PC-9 (cell line): ENCODE measurements around the gene NBEAL1. TPM values are rescaled to one million over a fixed set of nuclear protein-coding genes. Genes with fewer than 3 reads are reported as not detected.

ENCODE experiments used
- BruUV-seq: library from RNA; stranded (reverse); fragments of 400-500 nt; replicated peaks from 2 replicates; lab custom pipeline; 2021; lab: Mats Ljungman, UMichigan
- CTCF ChIA-PET: fragments of 300-600 bp; sonication (Branson Sonifier 250); formaldehyde crosslinking; loops from one replicate; lab custom pipeline; 2022; ENCODE audit warnings: antibody characterized with exemption; lab: Charles Lee
- POLR2A ChIA-PET: fragments of 300-600 bp; sonication (Branson Sonifier 250); formaldehyde crosslinking; loops from one replicate; lab custom pipeline; 2022; ENCODE audit warnings: antibody characterized with exemption; ENCODE audit not compliant: unreplicated experiment; lab: Charles Lee
- DNase-seq, 2 experiments: peaks; one replicate each; pipeline versions ENCODE4 v3.0.0 to v3.0.0-alpha.2; 2015 to 2022; ENCODE audit warnings: mixed read lengths in 1 of 2
- H2AFZ ChIP-seq: fragments of 200-600 bp; sonication (generic); 2 replicates; pipeline ENCODE4 v1.8.1; 2017; ENCODE audit warnings: antibody characterized with exemption
- H3F3A ChIP-seq: fragments of 200-600 bp; sonication (generic); 2 replicates; pipeline ENCODE4 v1.8.1; 2017; ENCODE audit warnings: antibody characterized with exemption, mild to moderate bottlenecking, low read depth; ENCODE audit not compliant: insufficient read depth
- H3K27ac ChIP-seq: fragments of 200-600 bp; sonication (generic); 2 replicates; pipeline ENCODE4 v1.6.1; 2016; ENCODE audit warnings: mixed run types
- H3K27me3 ChIP-seq: fragments of 200-600 bp; sonication (generic); 2 replicates; pipeline ENCODE4 v1.6.1; 2016; ENCODE audit warnings: low read depth, mixed run types; ENCODE audit not compliant: insufficient read depth
- H3K36me3 ChIP-seq: fragments of 200-600 bp; sonication (generic); 2 replicates; pipeline ENCODE4 v1.6.1; 2016; ENCODE audit warnings: low read depth, mixed run types
- H3K4me1 ChIP-seq: fragments of 200-600 bp; sonication (generic); replicated peaks from 2 replicates; pipeline ENCODE4 v1.6.1; 2016; ENCODE audit warnings: mixed run types; ENCODE audit not compliant: insufficient read depth
- H3K4me2 ChIP-seq: fragments of 200-600 bp; sonication (generic); 2 replicates; pipeline ENCODE4 v1.6.1; 2017; ENCODE audit warnings: mixed run types
- H3K4me3 ChIP-seq: fragments of 200-600 bp; sonication (generic); 2 replicates; pipeline ENCODE4 v1.6.1; 2016; ENCODE audit warnings: mixed run types
- H3K79me2 ChIP-seq: fragments of 200-600 bp; sonication (generic); 2 replicates; pipeline ENCODE4 v1.6.1; 2017; ENCODE audit warnings: low read depth, mixed run types
- H3K9me2 ChIP-seq: fragments of 200-600 bp; sonication (generic); 2 replicates; pipeline ENCODE4 v1.8.1; 2017; ENCODE audit warnings: mild to moderate bottlenecking; ENCODE audit not compliant: insufficient read depth
- H3K9me3 ChIP-seq: fragments of 200-600 bp; sonication (generic); 2 replicates; pipeline ENCODE4 v1.8.1; 2016; ENCODE audit warnings: low read depth; ENCODE audit not compliant: insufficient read depth
- H4K20me1 ChIP-seq: fragments of 200-600 bp; sonication (generic); 2 replicates; pipeline ENCODE4 v1.8.1; 2017; ENCODE audit not compliant: insufficient read depth
- EZH2 ChIP-seq: fragments of 200-600 bp; sonication (generic); IDR thresholded peaks from 2 replicates; pipeline ENCODE4 v1.8.0; 2017; ENCODE audit warnings: antibody characterized with exemption, low read depth
- intact Hi-C: fragments of 100-400 bp; cut with micrococcal nuclease; formaldehyde crosslinking; loops from one replicate; pipeline ENCODE4 v1.10.0; 2022; ENCODE audit not compliant: unreplicated experiment
- total RNA-seq: library from RNA; stranded (reverse); gene quantifications from 2 replicates; pipeline ENCODE4 v1.2.3, GENCODE V29; 2021
- TF ChIP-seq, protein P1 (sequence below): fragments of 200-600 bp; sonication (generic); conservative IDR thresholded peaks from 2 replicates; pipeline ENCODE4 v1.6.1; 2017; ENCODE audit warnings: mixed run types, antibody characterized with exemption, mild to moderate bottlenecking, moderate library complexity

The NBEAL1 gene
- total RNA-seq, 1 experiment from 2014 or later = 19.5 TPM

DNA sequence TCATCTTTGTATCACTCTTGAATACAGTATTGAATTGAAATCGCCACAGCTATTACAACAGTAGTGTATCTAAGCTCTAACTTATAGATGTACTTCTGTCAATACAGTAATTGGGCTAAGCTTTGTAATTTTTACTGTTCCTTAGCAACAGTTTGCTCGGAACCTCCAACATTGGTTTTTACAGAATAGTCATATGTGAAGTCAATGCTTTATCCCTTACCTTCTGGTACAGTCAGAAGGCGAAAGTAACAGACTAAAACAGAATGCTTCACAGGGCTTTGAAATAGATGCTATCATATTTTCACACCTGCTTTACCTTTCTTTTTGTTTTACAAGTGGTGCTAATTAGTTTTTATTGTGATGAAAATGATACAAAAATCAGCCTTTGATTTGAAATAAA lies 177.3 kb downstream of the NBEAL1 start:
- no peaks in the 10 kb centered on the region for H4K20me1 ChIP-seq
- no peaks in the 10 kb centered on the region for H3K9me3 ChIP-seq
- no peaks in the 10 kb centered on the region for H3K9me2 ChIP-seq
- no TSS peak for BruUV-seq
- CTCF ChIA-PET = no interaction called here
- H2AFZ ChIP-seq = no peak overlapping the region
- no peak overlapping the region for H3K4me3 ChIP-seq
- intact Hi-C loops = no loop called here
- H3K27ac ChIP-seq = no peak overlapping the region
- H3K36me3 ChIP-seq = no peaks in the 10 kb centered on the region
- no peaks in the 10 kb centered on the region for H3K27me3 ChIP-seq
- DNase-seq = no peak
- no peaks in the 10 kb centered on the region for H3K79me2 ChIP-seq
- no peaks in the 10 kb centered on the region for H3K4me1 ChIP-seq
- H3K4me2 ChIP-seq = no peak overlapping the region
- POLR2A ChIA-PET = no interaction called here
- no peaks in the 10 kb centered on the region for H3F3A ChIP-seq
- TF ChIP-seq EZH2 = no peak
- TF ChIP-seq, protein P1, sequence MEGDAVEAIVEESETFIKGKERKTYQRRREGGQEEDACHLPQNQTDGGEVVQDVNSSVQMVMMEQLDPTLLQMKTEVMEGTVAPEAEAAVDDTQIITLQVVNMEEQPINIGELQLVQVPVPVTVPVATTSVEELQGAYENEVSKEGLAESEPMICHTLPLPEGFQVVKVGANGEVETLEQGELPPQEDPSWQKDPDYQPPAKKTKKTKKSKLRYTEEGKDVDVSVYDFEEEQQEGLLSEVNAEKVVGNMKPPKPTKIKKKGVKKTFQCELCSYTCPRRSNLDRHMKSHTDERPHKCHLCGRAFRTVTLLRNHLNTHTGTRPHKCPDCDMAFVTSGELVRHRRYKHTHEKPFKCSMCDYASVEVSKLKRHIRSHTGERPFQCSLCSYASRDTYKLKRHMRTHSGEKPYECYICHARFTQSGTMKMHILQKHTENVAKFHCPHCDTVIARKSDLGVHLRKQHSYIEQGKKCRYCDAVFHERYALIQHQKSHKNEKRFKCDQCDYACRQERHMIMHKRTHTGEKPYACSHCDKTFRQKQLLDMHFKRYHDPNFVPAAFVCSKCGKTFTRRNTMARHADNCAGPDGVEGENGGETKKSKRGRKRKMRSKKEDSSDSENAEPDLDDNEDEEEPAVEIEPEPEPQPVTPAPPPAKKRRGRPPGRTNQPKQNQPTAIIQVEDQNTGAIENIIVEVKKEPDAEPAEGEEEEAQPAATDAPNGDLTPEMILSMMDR = no peak

DNA sequence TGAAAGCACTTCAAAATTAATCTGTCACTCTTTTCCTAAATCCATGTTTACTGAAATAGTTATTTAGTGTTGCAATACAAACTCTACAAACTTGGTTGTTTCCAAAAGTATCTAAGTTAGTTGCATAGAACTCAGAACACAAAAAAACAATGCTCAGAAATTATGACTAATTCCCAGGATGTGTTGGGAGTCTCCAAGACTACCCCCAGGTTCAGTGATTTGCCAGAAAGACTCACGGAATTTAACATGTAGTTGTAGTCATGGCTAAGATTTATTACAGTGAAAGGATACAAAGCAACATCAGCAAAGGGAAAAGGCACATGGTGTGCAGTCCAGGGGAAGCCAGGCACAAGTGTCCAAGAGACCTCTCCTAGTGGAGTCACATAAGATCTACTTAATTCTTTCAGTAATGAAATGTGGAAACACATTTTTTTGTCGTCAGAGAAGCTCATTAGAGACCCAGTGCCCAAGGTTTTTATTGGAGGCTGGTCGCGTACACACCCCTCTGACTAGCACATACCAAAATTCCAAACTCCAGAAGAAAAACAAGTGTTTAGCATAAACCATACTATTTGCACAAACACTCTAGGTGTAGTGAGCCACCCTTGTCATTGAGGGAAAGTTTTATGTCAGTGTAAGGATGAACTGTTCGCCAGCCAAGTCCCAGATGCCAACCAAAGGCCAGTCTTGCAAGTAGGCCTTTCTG lies 180.8 kb downstream of the NBEAL1 start:
- Histone ChIP-seq H3K36me3 (no peaks in the 10 kb centered on the region), H3K27ac (no peak overlapping the region), H3K4me1 (no peaks in the 10 kb centered on the region), H3K27me3 (no peaks in the 10 kb centered on the region), H3K9me3 (no peaks in the 10 kb centered on the region), H3F3A (no peaks in the 10 kb centered on the region), H3K4me2 (no peak overlapping the region), H3K4me3 (no peak overlapping the region), H3K79me2 (no peaks in the 10 kb centered on the region), H3K9me2 (no peaks in the 10 kb centered on the region), H2AFZ (no peak overlapping the region), H4K20me1 (no peaks in the 10 kb centered on the region)
- no TSS peak for BruUV-seq
- POLR2A ChIA-PET = no interaction called here
- CTCF ChIA-PET = no interaction called here
- TF ChIP-seq EZH2 = no peak
- TF ChIP-seq, protein P1 = no peak
- no peak for DNase-seq
- intact Hi-C loops = no loop called here

DNA sequence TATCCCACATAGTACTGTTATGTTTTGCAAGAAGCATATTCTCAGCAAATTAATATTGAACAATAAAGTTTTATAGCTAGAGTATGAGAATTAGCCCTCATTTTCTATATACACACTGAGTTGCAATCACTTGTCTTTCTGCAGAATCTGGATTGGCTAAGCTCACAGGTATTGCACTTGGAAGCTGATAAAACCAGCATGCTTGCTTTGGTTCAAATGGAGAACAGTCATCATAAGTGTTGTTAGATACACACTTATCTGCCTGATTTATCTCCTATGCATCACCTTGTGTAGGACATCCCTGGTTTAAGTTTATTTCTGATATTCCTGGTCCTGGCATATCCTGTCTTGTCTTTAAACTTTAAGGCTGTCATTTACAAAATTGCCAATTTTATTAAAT lies 186.2 kb downstream of the NBEAL1 start:
- H4K20me1 ChIP-seq = no peaks in the 10 kb centered on the region
- ChIA-PET POLR2A (no interaction called here), CTCF (no interaction called here)
- TF ChIP-seq, protein P1 = no peak
- TF ChIP-seq EZH2 = no peak
- no peaks in the 10 kb centered on the region for H3K79me2 ChIP-seq
- DNase-seq = no peak
- no peaks in the 10 kb centered on the region for H3K27me3 ChIP-seq
- no peaks in the 10 kb centered on the region for H3K4me1 ChIP-seq
- H3K27ac ChIP-seq = no peak overlapping the region
- no peaks in the 10 kb centered on the region for H3K9me2 ChIP-seq
- no TSS peak for BruUV-seq
- no peak overlapping the region for H3K4me2 ChIP-seq
- no peak overlapping the region for H3K4me3 ChIP-seq
- H3F3A ChIP-seq = no peaks in the 10 kb centered on the region
- intact Hi-C loops = no loop called here
- H3K36me3 ChIP-seq = no peaks in the 10 kb centered on the region
- H2AFZ ChIP-seq = no peak overlapping the region
- no peaks in the 10 kb centered on the region for H3K9me3 ChIP-seq
